ENCODE data around the gene MPV17L2. TPM values are rescaled to one million over a fixed set of nuclear protein-coding genes. Genes with fewer than 3 reads are reported as not detected.

Gene MPV17L2
- total and polyA plus RNA-seq, 10 of the 15 experiments (the other 5 are each of a cell fraction or from before 2014, with no cell fraction given): 5.1 to 57.2 (median 22.9) TPM

GRCh38 chr19:18203408-18203862 lies 10.4 kb downstream of the MPV17L2 start (continued):
- TF ChIP-seq ETV6 (conservative IDR thresholded peaks at IDR 0.05 in 1 of 2, IDR thresholded peaks at IDR 0.05 in 1 of 2; ENCODE audit: borderline replicate concordance in 1 of 2, low read depth in 1 of 2) (no peak), MXI1 (IDR thresholded peaks at IDR 0.05; ENCODE audit: low read depth, low read length) (no peak), NBN (IDR thresholded peaks at IDR 0.05) (0 out of 2 replicates have a peak, but pooled peaks have one; percentile 58), BCL11A (IDR thresholded peaks at IDR 0.05; ENCODE audit: low read depth, low read length) (no peak), POLR2AphosphoS5 (IDR thresholded peaks at IDR 0.05; ENCODE audit: low read length) (no peak), CHD2 (IDR thresholded peaks at IDR 0.05; ENCODE audit: borderline replicate concordance, low read depth, low read length) (0 out of 2 replicates have a peak, but pooled peaks have one; percentile 12), RELB (IDR thresholded peaks at IDR 0.05; ENCODE audit: low read depth) (no peak), GATAD2B (conservative IDR thresholded peaks at IDR 0.05; ENCODE audit: low read depth) (peak; percentile 83; the same call in 1 of the 2 replicates), PAX8 (IDR thresholded peaks at IDR 0.05) (peak; percentile 89; the same call in 1 of the 2 replicates), NRF1 (conservative IDR thresholded peaks at IDR 0.05; ENCODE audit: low read depth, low read length) (0 out of 2 replicates have a peak, but pooled peaks have one; percentile 20), ZNF207 (IDR thresholded peaks at IDR 0.05; ENCODE audit: borderline replicate concordance) (peak; percentile 74; the same call in 1 of the 2 replicates), IKZF2 (IDR thresholded peaks at IDR 0.05) (0 out of 4 replicates have a peak, but pooled peaks of 1 of the 2 experiments have one; percentile 19), PAX5 (IDR thresholded peaks at IDR 0.05; ENCODE audit: borderline replicate concordance, low read depth, low read length) (0 out of 2 replicates have a peak, but pooled peaks have one; percentile 44), NKRF (conservative IDR thresholded peaks at IDR 0.05) (0 out of 2 replicates have a peak, but pooled peaks have one; percentile 64), RCOR1 (conservative IDR thresholded peaks at IDR 0.05; ENCODE audit: low read depth, low read length) (no peak), SIN3A (IDR thresholded peaks at IDR 0.05; ENCODE audit: low read depth, low read length) (no peak)

All from GM12878 (cell line).